Left renal cortex interstitium (tissue), 4 donors: ENCODE data around the gene ARHGEF17. TPM values are rescaled to one million over a fixed set of nuclear protein-coding genes. Genes with fewer than 3 reads are reported as not detected.

Experiments
- DNase-seq, 4 donors: peaks; one replicate each; pipeline ENCODE4 v3.0.0-alpha.2; 2013; ENCODE audit warnings: low read depth in 4 of 4, low spot score in 2 of 4, missing footprints in 1 of 4
- polyA plus RNA-seq, 4 donors: library from polyadenylated mRNA; unstranded; fragments of 120-200 nt; gene quantifications; one replicate each; pipeline ENCODE4 v1.2.1, GENCODE V29; 2013; ENCODE audit not compliant: insufficient read length in 4 of 4

The ARHGEF17 gene
- polyA plus RNA-seq, 4 donors = 64.5 to 123 (median 97.6) TPM

DNA sequence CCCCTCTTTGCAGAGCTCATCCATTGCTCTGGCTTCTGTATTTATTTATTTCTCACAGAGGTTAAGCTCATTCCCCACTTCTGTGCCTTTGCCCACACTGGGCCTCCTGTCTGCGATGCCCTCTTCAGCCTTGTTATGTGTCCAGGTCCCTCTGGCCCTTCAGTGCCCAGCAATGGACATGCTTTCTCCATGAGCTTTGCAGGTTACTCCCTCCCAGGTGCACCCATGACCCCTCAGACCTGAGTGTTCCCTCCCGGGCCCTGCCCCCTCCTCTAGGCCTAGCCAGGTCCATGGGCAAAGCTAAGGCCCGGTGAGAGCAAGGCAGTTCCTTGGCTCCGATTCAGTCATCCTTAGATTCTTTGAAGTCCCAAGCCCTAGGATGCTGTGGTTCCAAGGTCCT is 17.5 kb upstream of the ARHGEF17 start:
- DNase-seq = no peak

DNA sequence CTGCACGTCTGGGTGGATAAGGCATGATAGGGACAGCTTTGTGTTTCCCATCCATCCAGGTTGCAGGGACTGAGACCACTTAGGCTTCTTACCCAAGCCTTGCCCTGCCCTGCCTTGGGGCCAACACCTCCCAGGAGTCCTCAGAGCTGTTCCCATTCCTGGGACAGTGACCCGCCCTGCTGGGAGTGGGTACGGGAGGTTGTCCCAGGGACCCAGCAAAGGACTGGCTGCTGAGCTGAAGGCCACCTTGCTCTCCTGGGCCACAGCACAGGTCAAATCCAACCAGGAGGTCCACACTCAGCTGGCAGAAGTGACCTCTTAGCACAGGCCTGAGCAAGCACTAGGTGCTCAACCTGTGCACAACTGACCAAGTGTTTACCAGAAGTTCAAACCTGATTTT is 16.9 kb upstream of the ARHGEF17 start:
- DNase-seq = no peak

DNA sequence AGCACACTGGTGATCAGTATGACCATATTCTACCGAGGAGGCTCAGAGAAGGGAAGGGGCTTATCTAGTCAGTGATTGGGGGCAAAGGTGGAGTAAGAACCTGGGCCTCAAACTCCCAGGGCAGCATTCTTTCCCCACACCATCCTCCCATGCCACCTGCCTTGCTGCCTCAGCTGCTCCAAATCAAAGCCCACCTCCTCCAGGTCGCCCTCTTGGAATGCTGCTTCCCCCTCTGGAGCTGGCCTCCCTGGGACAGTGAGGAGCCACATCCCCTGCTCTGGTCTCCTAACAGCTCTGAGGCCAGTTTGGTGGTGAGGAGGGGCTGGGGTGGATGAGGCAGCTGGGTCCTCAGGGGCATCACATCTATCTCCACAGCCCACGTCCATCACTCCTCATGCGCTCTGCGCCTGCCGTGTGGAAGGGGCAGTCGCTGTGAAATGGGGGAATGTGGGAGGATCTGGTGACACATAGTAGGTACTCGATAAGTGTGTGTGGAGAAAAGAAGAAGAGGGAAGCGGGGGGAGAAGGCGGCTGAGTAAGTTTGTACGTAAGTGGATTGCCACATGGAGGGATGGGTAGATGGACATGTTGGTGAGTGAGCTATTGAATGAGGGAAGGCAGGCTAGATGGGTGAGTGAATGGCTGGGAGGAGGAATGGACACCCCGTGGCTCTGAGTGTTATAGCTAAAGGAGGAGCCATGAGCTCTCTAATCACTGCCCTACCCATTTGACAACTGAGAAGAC is 16.1 kb upstream of the ARHGEF17 start:
- no peak for DNase-seq

DNA sequence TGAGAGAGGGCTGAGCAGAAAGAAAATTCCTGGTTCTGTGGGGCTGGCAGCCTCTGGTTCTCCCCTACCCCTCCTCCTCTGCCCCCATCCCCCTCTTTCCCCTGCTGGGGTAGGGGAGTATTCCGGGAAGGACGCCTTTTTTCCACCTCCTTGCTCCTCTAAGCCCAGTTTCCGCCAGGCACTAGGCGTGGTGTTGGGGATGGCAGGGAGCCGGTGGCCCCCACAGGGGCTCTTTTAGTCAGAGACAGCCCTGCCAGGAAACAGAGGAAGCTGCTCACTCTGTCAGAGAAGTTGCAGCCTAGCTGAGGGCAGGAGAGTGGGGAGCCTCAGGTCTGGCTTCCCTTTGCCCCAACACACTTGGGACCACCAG is 15.6 kb upstream of the ARHGEF17 start:
- DNase-seq = no peak

DNA sequence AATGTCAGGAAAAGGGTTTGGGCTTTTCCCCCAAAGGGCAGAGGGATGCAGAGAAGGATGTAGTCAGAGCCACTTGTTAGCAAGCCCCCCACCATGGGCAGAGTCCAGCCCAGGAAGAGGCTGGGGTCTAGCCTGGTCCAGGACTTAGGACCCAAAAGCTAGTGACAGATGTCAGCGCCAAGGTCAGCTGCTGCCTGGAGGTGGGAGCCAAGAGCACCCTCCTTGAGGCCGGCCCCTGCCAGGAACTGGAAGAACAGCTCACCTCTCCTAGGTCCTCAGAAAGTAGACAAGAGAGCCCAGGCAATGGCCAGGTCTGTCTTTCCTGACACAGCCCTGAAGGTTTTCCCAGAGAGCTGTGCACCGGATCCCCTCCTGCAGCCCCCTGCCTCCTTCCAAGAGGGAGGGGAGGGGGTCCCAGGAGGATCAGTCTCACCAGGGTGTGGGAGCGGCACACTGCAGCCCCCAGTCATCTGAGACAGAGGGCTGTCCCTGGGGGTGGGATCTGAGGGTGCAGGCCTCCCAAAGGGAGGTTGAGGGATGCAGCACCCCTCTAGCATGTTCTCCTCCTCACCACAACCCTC is 14.6 kb upstream of the ARHGEF17 start:
- DNase-seq = no peak

DNA sequence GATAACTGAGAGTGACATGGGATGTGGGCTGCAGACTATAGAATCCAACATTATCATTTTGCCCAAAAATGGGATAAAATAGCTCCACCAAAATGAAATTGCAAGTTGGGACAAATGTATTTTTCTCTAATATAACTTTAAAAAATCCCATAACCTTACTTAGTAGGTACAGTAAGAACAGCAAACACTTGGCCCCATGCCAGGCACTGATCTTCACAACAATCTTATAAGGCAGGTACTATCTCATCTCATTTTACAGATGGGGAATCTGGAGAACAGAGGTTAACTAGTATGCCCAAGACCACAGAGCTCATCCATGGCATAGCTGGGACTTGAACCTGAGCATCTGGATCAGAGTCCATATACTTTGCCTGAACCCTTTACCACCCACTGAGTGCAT is 13.5 kb upstream of the ARHGEF17 start:
- DNase-seq = no peak

DNA sequence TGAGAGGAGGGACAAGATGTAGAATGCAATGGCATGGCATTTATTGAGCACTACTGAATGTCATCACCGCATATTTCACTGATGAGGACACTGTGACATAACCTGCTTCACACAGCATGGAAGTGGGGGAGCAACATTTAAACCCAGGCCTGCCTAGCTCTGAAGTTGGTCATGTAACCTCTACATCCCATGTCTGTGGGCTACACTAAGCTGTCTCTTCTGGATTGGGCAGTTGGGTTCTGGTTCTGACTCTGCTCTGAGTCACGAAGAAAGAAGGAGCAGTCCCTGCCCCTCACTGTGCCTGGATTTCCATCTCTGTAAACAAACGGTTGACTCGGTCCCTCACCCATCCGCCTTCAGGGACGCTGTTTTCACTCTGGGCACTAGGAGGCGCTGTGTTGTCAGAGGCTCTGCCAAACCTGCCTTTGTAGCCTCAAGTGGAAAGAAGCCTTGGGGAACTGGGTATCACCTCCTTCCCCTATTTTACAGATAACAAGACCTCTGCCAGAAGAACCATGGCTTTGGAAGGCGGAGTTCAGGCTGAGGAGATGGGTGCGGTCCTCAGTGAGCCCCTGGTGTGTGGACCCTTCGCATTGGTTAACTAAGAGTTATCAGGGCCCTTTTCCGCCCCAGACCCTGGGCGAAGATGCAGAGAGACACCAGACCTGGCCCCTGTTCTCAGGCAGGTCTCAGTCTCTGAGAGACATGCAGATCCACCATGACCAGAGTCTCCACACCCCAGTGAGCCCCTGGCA is 12.7 kb upstream of the ARHGEF17 start:
- peak in 2 of 4 donors; percentile 51 to 68 for DNase-seq

DNA sequence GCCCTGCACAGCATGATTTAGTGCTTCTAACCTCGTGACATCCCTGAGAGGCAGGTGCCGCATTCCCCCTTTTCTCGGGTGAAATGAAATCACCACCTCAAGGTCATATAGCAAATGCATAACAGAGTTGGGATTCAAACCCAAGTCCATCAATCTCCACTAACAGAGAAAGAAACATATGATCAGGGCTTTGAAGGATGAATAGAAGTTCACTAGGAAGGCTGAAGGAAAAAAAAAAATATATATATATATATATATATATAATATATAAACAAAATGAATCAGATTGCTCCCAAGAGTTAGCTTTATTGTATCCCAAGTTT is 12.1 kb upstream of the ARHGEF17 start:
- DNase-seq = no peak

DNA sequence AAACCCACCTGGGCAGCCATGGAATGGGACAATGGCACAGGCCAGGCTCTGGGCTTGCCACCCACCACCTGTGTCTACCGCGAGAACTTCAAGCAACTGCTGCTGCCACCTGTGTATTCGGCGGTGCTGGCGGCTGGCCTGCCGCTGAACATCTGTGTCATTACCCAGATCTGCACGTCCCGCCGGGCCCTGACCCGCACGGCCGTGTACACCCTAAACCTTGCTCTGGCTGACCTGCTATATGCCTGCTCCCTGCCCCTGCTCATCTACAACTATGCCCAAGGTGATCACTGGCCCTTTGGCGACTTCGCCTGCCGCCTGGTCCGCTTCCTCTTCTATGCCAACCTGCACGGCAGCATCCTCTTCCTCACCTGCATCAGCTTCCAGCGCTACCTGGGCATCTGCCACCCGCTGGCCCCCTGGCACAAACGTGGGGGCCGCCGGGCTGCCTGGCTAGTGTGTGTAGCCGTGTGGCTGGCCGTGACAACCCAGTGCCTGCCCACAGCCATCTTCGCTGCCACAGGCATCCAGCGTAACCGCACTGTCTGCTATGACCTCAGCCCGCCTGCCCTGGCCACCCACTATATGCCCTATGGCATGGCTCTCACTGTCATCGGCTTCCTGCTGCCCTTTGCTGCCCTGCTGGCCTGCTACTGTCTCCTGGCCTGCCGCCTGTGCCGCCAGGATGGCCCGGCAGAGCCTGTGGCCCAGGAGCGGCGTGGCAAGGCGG is 11.4 kb upstream of the ARHGEF17 start:
- no peak for DNase-seq

DNA sequence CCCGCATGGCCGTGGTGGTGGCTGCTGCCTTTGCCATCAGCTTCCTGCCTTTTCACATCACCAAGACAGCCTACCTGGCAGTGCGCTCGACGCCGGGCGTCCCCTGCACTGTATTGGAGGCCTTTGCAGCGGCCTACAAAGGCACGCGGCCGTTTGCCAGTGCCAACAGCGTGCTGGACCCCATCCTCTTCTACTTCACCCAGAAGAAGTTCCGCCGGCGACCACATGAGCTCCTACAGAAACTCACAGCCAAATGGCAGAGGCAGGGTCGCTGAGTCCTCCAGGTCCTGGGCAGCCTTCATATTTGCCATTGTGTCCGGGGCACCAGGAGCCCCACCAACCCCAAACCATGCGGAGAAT is 10.9 kb upstream of the ARHGEF17 start:
- DNase-seq = no peak

DNA sequence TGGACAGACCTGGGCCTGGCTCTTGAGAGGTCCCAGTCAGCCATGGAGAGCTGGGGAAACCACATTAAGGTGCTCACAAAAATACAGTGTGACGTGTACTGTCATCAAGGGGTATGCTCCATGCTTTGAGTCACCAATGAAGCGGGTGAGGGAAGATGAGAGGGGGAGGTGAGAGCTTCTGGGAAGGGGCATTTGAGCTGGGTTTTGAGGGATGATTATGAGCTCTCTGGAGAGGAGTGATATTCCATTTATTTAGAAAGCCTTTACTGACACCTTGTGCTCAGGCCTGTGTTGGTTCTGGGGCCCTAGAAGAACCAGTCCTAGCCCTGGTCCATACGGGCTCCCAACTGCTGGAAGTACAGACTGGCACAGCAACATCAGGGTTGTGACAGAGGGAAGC is 10.4 kb upstream of the ARHGEF17 start:
- no peak for DNase-seq

DNA sequence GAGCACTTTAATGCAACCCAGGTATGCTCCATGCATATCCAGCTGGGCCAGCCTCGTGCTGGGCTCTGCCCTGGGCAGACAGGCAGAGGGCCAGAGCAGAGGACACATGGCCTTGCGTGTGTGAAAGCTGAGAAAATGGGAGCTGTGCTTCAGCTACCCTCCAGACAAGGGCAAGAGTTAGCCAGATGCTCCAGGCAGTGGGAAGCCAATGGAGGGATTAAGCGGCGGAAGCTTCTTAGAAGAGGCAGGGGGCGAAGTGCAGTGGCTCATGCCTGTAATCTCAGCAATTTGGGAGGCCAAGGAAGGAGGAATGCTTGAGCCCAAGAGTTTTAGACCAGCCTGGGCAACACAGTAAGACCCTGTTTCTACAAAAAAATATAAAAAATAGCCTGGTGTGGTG is 9.8 kb upstream of the ARHGEF17 start:
- DNase-seq = no peak

DNA sequence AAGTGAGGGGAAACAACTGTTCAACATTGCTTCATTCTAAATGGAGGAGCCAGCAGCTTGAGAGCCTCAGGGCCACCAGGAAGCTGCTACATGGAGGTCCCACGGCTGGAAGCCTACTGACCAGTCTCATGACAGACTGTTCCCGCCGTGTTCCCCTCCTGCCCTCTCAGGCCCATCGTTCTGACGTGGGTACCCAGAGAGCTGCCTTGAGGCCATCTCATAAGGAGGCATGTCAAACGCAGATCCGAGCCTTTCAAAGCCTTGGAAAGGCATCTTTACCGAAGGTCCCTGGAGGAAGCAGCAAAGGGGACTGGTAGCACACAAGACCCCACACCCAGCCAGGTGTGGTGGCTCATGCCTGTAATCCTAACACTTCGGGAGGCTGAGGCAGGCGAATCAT is 8.3 kb upstream of the ARHGEF17 start:
- no peak for DNase-seq

DNA sequence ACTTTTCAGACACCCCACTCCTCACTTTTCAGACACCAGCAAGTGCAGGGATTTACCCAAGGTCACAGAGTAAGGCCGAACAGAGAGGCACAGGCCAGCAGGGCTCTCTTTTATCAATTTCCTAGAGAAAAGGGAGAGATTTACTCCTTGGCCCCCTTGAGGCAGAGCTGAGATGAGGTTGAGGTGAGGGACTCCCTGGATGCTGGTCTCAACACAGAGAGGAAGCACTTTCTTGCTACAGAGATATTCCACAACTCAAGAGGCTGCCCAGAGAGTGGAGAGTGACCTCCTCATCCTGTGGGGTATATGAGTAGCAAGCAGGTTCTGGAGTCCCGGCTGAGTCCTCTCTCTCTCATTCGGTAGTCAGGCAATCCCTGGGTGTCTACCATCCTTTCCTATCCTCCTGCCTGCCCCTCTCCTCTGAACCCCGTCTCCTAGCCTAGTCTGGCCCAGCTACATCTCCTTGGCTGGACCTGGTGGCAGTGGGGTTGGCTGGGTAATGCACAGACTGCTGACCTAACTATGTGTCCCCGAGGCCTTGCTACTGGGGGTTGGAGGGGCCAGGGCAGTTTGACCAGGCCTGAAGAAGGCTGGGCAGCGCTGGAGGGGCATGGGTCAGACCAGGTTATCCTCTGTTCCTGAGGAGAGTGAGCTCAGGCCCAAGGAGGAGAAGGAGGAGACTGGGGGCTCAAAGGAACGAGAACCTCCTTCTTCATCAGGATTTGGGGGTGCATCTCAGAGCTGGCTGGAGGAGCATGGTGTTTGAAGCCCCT is 1.8 kb upstream of the ARHGEF17 start:
- DNase-seq = no peak

DNA sequence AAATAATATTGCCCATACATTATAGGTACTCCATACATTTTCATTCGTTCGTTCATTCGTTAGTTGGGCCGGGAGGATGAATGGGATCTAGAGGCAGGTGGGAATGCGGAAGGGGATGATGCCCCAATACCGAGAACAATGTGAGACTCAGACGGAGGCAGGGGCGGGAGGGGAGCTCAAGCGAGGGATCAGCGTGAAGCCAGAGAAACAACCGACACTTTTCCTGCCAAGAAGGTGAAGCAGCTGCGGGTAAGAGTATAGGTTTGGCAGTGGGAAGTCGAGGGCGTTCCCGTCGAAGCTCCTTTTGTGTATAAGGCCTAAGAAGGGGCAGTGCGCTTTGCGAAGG is 1.1 kb upstream of the ARHGEF17 start:
- no peak for DNase-seq

DNA sequence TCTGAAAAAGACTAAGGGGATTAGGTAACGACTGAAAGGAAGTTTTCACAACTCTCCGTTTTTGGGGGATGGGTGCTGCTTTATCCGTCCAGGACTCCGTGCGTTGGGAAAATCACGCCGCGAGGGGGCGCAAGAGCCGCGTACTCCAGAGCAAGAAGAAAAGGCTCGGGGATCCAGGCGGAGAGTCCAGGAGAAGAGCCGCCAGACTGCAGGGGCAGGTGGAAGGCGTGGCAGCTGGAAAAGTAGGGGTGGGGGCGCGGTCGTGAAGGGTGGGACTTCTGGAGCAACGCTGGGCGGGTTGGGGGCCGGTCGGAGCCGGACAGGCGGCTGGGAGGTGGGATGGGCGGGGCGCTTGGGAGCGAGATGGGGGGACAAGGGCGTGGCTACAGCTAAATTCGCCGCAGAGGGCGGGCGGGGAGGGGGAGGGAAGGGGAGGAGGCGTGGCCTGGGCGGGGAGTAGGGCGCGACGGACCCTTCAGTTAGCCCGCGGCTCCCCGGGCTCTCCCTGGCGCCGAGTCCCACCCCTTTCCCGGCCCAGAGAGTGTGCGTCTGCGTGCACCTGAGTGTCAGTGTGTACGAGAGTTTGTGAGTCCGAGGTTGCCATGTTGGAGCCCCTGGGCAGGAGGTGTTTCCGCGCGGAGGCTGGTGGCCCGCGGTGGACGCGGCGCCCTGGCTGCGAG is 613 bp upstream of the ARHGEF17 start:
- peak in 3 of 4 donors; percentile 90 to 97 (median 95) for DNase-seq

DNA sequence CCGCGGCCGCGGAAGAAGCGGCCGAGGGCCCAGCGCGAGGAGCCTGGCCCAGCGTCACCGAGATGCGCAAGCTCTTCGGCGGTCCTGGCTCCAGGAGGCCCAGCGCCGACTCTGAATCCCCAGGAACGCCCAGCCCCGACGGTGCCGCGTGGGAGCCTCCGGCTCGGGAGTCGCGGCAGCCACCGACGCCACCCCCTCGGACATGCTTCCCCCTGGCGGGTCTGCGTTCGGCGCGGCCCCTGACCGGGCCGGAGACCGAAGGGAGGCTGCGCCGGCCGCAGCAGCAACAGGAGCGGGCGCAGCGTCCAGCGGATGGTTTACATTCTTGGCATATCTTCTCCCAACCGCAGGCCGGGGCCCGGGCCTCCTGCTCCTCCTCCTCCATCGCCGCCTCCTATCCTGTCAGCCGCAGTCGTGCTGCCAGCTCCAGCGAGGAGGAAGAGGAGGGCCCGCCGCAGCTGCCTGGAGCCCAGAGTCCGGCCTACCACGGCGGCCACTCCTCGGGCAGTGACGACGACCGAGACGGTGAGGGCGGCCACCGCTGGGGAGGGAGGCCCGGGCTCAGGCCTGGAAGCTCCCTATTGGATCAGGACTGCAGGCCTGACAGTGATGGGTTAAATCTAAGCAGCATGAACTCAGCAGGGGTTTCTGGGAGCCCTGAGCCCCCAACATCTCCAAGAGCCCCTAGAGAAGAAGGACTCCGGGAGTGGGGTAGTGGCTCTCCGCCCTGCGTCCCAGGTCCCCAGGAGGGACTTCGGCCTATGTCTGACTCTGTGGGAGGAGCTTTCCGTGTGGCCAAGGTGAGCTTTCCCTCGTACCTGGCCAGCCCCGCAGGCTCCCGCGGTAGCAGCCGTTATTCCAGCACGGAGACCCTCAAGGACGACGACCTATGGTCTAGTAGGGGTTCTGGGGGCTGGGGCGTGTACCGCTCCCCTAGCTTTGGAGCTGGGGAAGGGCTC is 1.2 kb downstream of the ARHGEF17 start:
- peak in 1 of 4 donors; percentile 64 for DNase-seq

DNA sequence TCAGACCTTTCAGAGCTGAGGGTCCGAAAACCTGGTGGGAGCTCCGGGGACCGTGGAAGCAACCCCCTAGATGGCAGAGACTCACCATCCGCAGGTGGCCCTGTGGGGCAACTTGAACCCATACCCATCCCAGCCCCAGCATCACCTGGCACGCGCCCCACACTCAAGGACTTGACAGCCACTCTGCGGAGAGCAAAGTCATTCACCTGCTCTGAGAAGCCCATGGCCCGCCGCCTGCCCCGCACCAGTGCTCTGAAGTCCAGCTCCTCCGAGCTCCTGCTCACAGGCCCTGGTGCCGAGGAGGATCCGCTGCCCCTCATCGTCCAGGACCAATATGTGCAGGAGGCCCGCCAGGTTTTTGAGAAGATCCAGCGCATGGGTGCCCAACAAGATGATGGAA is 2.0 kb downstream of the ARHGEF17 start:
- DNase-seq = no peak
